GM21723 (cell line): ENCODE results near the gene TNFAIP2.

ENCODE experiments used
- ATAC-seq: cut with Tn5 transposase; IDR thresholded peaks from one replicate; pipeline ENCODE4 v1.9.1; 2021; ENCODE audit warnings: mild to moderate bottlenecking, moderate library complexity; ENCODE audit not compliant: unreplicated experiment

TNFAIP2 gene

GRCh38 chr14:103121121-103121845 is 2.0 kb upstream of the TNFAIP2 start:
- no peak for ATAC-seq

DNA sequence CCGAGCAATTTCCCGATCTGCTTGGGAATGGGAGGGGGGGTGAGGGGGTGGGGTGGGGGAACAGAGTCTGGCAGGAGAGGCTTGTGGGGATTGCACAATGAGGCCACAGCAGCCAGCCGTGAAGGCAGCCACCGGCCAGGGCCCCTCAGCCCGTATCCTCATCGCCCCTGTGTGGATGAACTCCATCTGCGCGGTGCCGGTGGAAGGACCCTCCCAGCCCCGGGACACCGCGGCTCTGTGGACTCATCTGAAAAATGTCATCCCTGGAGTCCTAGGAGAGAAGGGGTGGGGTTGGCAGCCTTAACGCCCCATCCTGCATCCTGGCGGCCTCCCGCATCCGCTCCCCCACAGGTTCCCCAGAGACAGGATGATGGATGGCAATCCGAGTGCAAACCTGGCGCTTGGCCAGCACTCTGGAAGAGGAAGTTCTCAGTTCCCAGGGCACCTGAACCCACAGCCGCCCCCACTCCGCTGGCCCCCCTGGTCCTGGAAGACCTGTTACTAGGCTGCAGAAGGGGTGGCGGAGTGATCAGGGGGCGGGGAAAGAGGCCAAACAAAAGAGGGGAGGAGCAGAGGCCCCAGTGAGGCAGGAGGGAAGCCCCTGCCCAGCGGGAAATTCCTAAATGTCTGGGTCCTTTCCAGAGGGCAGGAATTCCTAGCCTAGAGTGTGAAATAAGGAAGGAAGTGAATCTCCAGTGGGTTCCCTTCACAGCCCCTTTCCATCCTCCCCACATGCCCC is 1.2 kb upstream of the TNFAIP2 start:
- no peak for ATAC-seq

DNA sequence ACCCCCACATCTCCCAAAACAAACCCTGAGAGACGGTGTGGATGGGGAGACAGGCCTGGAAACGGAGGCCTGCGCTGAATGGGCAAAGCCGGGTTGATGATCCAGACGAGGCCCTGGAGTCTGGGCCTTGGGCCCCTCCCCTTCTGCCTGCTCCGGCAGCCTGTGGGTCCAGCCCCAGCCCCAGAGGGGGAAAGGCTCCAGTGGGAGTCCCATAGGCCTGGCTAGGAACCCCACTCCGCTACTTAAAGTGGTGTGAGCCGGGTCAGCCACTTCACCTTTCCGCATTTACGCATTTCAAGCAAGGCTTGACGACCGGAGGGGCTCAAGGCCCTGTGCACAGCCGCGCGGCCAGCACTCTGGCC is 695 bp upstream of the TNFAIP2 start:
- ATAC-seq: no peak

GRCh38 chr14:103123634-103124500 is 606 bp downstream of the TNFAIP2 start:
- ATAC-seq: no peak

DNA sequence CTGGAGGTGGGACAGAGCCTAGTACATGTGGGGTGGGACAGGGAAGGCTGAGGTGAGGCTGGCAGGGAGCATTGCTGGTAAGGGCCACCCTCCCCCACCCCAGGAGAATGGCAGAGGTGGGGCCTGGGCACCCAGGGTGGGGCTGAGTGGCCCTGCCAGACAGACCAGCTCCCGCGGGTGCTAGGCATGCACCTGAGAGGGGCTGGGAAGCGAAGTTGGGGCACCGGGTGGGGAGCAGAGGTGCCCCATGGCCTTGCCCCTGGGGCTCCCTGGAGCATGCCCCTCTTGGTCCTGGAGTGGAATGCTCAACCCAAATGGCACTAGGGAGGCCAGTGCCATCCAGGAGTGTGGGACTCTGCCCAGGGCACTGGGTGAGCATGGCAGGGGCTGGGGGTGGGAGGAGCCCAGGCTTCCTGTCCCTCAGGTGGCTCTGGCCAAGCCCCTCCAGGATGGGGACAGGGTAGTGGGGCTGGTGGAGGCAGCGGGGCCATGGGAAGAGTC is 1.3 kb downstream of the TNFAIP2 start:
- no peak for ATAC-seq

DNA sequence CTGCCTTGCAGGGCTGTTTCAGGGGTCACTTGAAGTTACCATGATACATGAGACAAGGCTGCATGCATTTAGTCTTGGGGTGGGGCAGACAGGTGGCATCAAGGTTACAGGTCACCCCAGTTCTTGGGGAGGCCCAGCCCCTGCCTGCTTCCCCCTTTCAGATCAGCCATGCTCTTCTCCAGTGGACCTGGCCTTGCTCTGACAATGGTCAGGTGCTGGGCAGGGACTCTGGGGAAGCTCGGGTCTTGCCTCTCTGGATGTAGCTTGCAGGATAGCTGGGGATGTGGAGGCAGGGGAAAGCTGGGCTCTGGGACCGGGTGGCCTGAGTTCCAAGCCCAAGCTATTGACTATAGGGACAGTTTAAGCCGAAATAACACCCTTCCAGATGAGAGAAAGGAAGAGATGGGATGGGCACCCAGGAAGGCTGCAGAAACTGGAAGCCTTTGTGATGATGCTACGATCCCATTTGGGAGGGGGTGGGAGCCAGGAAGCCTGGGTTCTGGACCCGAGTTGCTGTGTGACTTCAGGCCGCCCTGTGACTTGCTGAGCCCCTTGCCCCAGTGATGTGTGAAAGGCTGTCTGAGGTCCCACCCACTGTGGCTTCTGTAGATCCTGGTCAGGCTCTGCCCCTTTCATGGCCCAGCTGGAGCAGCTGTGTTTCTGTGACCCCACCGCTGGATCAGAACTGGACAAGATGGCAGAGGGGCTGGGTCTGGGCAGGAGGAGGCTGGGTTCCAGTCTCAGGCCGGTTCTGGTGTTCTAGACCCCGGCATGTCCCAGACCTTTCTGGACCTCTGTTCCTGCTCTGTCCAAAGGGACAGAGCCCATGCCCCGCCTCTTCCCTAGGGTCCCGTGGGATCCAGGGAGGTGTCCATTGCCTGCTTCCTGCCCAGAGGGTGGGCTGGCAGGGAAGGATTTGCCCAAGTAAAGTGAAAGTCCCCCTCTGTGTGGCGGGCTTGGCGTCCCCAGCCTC is 2.1 kb downstream of the TNFAIP2 start:
- ATAC-seq: no peak

DNA sequence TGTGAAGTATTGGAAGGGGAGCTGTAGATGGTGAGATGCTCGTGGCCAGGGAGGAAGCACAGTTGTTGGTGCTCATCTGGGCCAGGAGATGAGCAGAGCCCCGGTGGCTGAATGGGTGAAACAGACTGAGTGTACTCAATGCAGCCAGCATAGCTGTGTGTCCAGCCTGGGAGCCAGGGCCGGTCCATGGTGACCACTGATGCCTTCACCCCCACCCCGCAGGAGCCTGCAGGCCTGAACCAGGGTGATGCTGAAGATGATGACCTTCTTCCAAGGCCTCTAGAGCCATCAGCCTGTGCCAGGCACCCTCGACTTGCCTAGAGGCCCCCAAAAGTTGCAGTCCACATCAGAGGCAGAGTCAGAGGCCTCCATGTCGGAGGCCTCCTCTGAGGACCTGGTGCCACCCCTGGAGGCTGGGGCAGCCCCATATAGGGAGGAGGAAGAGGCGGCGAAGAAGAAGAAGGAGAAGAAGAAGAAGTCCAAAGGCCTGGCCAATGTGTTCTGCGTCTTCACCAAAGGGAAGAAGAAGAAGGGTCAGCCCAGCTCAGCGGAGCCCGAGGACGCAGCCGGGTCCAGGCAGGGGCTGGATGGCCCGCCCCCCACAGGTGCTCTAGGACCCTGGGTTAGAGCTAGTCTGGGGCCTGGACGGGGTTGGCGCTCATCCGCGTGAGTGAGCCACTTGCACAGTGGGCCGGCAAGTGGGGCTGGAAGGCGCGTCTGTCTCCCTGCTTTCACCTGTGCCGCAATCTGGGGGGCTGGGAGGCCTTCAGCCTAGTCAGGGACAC is 3.0 kb downstream of the TNFAIP2 start:
- ATAC-seq: no peak

DNA sequence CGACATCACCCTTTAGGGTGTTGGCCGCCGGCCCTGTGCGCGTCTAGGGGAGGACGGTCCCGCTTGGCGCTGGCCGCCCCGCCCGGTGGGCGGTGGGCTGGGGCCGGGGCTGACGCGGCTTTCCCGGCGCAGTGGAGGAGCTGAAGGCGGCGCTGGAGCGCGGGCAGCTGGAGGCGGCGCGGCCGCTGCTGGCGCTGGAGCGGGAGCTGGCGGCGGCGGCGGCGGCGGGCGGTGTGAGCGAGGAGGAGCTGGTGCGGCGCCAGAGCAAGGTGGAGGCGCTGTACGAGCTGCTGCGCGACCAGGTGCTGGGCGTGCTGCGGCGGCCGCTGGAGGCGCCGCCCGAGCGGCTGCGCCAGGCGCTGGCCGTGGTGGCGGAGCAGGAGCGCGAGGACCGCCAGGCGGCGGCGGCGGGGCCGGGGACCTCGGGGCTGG is 3.6 kb downstream of the TNFAIP2 start:
- ATAC-seq: no peak

GRCh38 chr14:103127356-103127755 is 4.1 kb downstream of the TNFAIP2 start:
- no peak for ATAC-seq

DNA sequence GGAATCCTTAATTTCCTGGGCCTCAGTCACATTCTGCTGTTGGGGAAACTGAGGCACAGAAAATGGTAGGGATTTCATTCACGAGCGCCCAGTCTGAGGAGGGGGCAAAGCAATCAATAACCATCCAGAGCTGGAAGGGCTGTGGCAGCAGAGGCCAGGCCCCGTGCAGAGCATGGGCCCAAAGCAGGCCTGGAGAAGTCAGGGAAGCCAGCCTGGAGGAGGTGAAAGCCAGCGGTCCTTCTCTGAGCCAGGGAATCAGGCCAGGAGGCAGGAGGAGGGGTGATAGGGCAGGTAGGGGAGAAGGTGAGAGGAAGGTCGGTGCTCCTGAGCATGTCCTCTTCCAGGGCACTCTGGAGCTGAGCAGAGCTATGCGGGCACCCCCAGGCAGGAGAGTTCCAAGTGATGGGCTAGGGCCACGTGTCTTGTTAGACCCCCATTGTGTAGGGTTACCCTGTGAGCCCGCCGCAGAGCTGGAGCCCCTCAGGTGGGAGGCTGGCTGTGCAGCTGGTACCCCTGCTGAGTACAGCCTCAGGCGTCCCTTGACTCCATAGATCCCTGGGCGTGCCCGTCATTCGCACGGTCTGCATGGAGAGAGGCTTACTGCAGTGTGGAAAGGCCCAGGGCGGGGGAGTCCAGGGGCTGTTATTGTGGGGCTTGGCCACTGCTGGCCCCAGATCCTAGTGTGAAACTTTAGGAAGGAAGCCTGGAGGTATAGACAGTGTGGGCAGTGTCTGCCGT is 4.8 kb downstream of the TNFAIP2 start:
- ATAC-seq: no peak

GRCh38 chr14:103128631-103129300 is 5.5 kb downstream of the TNFAIP2 start:
- no peak for ATAC-seq

GRCh38 chr14:103129301-103130016 is 6.2 kb downstream of the TNFAIP2 start:
- no peak for ATAC-seq

DNA sequence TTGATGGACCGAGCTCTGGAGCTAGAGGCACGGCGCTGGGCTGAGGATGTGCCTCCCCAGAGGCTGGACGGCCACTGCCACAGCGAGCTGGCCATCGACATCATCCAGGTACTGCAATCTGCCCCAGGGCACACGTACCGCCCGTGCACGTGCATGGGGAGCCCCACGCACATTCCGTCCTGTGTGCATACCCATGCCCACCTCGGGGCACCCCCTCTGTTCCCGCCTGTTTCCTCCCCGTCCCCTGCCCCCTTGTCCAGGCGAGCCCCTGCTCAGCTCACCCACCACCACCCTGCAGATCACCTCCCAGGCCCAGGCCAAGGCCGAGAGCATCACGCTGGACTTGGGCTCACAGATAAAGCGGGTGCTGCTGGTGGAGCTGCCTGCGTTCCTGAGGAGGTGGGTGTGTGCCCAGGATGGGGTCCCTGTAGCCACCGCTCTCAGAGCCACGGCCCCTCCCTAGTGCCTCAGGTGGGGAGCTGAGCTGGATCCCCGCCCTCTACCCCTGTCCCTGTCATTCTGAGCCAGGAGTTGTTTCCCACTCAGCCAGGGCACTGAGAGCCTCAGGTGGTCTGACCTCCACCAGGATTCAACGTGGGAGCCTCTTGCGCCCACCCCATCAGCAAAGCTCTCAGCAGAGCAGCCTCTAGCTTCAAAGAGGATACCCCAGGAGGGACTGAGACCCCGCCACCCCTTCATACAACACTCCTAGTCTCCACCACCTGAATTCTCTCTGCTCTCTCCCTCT is 6.9 kb downstream of the TNFAIP2 start:
- no peak for ATAC-seq

DNA sequence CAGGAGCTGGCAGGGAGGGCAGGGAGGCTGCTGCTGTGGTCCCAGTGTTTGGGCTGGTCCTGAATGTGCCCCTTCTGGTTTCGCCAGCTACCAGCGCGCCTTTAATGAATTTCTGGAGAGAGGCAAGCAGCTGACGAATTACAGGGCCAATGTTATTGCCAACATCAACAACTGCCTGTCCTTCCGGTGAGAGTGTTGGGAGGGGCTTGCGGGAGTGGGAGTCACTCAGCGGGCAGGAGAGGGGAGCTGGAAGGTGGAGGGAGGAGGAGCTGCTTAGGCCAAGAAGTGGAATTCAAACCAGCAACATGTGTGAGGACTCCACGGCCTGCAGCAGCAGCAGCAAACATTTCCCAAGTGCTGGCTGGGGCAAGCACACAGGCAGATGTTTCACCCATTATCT is 7.7 kb downstream of the TNFAIP2 start:
- ATAC-seq: no peak

DNA sequence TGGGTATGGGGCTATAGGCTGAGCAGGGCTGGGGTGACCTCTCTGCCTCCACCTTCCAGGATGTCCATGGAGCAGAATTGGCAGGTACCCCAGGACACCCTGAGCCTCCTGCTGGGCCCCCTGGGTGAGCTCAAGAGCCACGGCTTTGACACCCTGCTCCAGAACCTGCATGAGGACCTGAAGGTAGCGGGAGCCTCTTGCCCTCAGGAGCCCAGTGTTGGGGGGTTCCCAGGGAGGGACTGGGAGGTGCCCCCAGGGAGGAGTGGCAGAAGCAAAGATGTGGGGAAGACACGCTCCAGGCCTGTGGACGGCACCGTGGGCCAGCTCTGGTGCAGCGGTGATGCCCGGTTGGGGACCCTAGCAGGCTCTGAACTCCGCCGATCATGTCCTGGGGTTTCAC is 8.3 kb downstream of the TNFAIP2 start:
- ATAC-seq: no peak

- ATAC-seq: no peak
Observed at GRCh38 chr14:103132381-103133209, 9.3 kb downstream of the TNFAIP2 start.
